Suprapubic skin (tissue), 4 donors: ENCODE measurements around the gene AK4.

Source experiments
- EP300 ChIP-seq: sonication (generic); formaldehyde crosslinking; IDR thresholded peaks from one replicate; pipeline ENCODE4 v1.6.1; 2017; ENCODE audit warnings: antibody characterized with exemption
- POLR2A ChIP-seq, 2 donors: fragments of 450-650 bp; IDR thresholded peaks; one replicate each; pipeline ENCODE4 v1.6.1; 2017; ENCODE audit warnings: antibody characterized with exemption in 2 of 2, mild to moderate bottlenecking in 2 of 2, moderate library complexity in 2 of 2
- POLR2AphosphoS5 ChIP-seq, 3 donors: sonication (generic); formaldehyde crosslinking; IDR thresholded peaks; one replicate each; pipeline ENCODE4 v1.6.1; 2017; ENCODE audit warnings: antibody characterized with exemption in 3 of 3
- TF ChIP-seq, protein P1 (sequence below), 2 donors: fragments of 200-600 bp in 1 of 2; fragments of 450-650 bp in 1 of 2; sonication (generic) in 1 of 2; IDR thresholded peaks; one replicate each; pipeline ENCODE4 v1.5.1; 2016 to 2019; ENCODE audit warnings: antibody characterized with exemption in 2 of 2, mild to moderate bottlenecking in 1 of 2, moderate library complexity in 1 of 2

DNA sequence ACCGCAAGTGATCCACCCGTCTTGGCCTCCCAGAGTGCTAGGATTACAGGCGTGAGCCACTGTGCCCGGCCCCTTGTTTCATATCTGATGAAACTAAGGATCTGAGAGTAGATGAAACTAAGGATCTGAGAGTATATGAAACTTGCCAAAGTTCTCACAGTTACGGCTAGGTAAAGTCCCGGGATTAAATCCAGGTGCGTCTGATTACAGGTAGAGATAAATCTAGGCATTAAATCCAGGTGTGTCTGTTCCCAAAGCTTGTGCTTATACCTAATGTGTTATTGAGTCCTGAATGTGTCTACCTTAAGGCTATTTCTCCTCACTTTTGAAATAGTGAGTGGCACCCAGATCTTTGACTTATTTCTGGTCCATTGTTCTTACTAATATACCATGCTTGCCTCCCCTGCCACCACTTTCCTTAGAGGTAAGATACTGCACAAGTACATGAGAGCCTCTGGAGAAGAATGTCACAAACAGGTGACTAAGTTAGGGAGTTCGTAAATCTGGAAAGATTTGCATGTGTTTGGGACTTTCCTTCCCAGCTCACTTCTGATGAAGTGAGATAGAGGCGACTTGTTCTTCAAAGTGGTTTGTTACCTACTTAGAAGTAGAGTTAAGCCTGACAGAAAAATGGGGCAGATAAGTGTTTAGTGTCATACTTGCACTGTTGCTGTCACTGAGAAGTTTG is 66.5 kb downstream of the AK4 start:
- TF ChIP-seq, protein P1, sequence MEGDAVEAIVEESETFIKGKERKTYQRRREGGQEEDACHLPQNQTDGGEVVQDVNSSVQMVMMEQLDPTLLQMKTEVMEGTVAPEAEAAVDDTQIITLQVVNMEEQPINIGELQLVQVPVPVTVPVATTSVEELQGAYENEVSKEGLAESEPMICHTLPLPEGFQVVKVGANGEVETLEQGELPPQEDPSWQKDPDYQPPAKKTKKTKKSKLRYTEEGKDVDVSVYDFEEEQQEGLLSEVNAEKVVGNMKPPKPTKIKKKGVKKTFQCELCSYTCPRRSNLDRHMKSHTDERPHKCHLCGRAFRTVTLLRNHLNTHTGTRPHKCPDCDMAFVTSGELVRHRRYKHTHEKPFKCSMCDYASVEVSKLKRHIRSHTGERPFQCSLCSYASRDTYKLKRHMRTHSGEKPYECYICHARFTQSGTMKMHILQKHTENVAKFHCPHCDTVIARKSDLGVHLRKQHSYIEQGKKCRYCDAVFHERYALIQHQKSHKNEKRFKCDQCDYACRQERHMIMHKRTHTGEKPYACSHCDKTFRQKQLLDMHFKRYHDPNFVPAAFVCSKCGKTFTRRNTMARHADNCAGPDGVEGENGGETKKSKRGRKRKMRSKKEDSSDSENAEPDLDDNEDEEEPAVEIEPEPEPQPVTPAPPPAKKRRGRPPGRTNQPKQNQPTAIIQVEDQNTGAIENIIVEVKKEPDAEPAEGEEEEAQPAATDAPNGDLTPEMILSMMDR (IDR thresholded peaks at IDR 0.05) = no peak
- TF ChIP-seq EP300 = no peak
- no peak for TF ChIP-seq POLR2AphosphoS5 (IDR thresholded peaks at IDR 0.05)
- TF ChIP-seq POLR2A (IDR thresholded peaks at IDR 0.05) = no peak
